Vagina (tissue), 2 donors: ENCODE measurements around the gene NDUFV3. TPM values are rescaled to one million over a fixed set of nuclear protein-coding genes. Genes with fewer than 3 reads are reported as not detected.

Source experiments
- DNase-seq, 2 donors: peaks; one replicate each; pipeline ENCODE4 v3.0.0-alpha.2; 2017; ENCODE audit errors: extremely low spot score in 2 of 2
- H3K27ac ChIP-seq: fragments of 200-600 bp; sonication (generic); one replicate; pipeline ENCODE4 v1.5.1; 2019
- H3K27me3 ChIP-seq: fragments of 200-600 bp; sonication (generic); one replicate; pipeline ENCODE4 v1.5.1; 2019
- H3K36me3 ChIP-seq, 2 donors: fragments of 200-600 bp; sonication (generic); one replicate each; pipeline ENCODE4 v1.5.1; 2017 to 2019
- H3K4me1 ChIP-seq: fragments of 200-600 bp; sonication (generic); one replicate; pipeline ENCODE4 v1.5.1; 2019
- H3K4me3 ChIP-seq, 2 donors: fragments of 200-600 bp; sonication (generic); 1 replicate in 1 of 2; 2 replicates in 1 of 2; pipeline ENCODE4 v1.5.1; 2016 to 2019
- H3K9me3 ChIP-seq: fragments of 200-600 bp; sonication (generic); one replicate; pipeline ENCODE4 v1.5.1; 2019
- POLR2A ChIP-seq, 2 donors: fragments of 450-650 bp; IDR thresholded peaks; one replicate each; pipeline ENCODE4 v1.6.1; 2017; ENCODE audit warnings: antibody characterized with exemption in 2 of 2, mild to moderate bottlenecking in 2 of 2, moderate library complexity in 2 of 2
- POLR2AphosphoS5 ChIP-seq, 2 donors: sonication (generic); formaldehyde crosslinking; IDR thresholded peaks; one replicate each; pipeline ENCODE4 v1.9.0; 2017; ENCODE audit warnings: antibody characterized with exemption in 2 of 2, mild to moderate bottlenecking in 2 of 2, low read depth in 1 of 2; ENCODE audit not compliant: insufficient read depth in 1 of 2
- intact Hi-C: fragments of 100-400 bp; cut with DNase I; formaldehyde crosslinking; loops from one replicate; pipeline ENCODE4 v1.15.1; 2023
- total RNA-seq: library from RNA; depleted of rRNA; stranded (reverse); fragments of >200 nt; gene quantifications from one replicate; pipeline ENCODE4 v1.2.3, GENCODE V29; 2016
- TF ChIP-seq, protein P1 (sequence below), 3 experiments: fragments of 450-650 bp in 2 of 3; fragments of 200-600 bp in 1 of 3; sonication (generic) in 1 of 3; IDR thresholded peaks; one replicate each; pipeline ENCODE4 v1.5.1; 2017 to 2019; ENCODE audit warnings: antibody characterized with exemption in 3 of 3, mild to moderate bottlenecking in 2 of 3, moderate library complexity in 2 of 3

Gene NDUFV3
- total RNA-seq, 1 donor from 2014 or later, result 48.4 TPM

DNA sequence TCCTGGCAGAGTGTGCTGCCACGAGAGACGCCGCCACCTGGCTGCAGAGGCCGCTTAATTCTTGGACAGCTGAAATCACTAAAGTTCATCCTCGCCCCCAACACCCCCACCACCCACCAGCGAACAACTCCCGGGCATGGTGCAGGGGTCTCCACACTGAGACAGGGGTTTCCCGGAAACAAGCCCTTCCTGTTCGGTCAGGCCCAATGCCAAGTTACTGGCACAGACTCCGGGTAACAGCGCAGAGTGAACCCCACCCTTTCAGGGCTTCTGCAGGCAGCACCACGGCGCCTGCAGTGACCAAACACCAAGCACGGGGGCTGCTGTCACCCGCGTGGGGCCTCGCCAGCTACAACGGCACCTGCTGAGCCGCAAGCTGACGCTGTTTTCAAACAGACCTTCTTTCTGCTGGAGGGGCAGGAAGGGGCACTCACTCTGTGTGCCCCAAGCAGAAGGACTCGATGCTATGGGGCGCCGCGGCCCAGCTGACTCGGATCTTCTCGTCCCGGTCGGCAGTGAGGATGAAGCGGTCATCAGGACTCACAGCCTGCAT lies 31.2 kb upstream of the NDUFV3 start:
- no peak for DNase-seq
- H3K9me3 ChIP-seq, result no peaks in the 10 kb centered on the region
- no peak overlapping the region for H3K27ac ChIP-seq
- H3K27me3 ChIP-seq, result no peaks in the 10 kb centered on the region
- intact Hi-C loops, result no loop called here
- peaks cover 0 to 63% of the 10 kb centered on the region in 2 donors for H3K36me3 ChIP-seq
- TF ChIP-seq, protein P1, sequence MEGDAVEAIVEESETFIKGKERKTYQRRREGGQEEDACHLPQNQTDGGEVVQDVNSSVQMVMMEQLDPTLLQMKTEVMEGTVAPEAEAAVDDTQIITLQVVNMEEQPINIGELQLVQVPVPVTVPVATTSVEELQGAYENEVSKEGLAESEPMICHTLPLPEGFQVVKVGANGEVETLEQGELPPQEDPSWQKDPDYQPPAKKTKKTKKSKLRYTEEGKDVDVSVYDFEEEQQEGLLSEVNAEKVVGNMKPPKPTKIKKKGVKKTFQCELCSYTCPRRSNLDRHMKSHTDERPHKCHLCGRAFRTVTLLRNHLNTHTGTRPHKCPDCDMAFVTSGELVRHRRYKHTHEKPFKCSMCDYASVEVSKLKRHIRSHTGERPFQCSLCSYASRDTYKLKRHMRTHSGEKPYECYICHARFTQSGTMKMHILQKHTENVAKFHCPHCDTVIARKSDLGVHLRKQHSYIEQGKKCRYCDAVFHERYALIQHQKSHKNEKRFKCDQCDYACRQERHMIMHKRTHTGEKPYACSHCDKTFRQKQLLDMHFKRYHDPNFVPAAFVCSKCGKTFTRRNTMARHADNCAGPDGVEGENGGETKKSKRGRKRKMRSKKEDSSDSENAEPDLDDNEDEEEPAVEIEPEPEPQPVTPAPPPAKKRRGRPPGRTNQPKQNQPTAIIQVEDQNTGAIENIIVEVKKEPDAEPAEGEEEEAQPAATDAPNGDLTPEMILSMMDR (IDR thresholded peaks at IDR 0.05), result no peak
- TF ChIP-seq POLR2AphosphoS5 (IDR thresholded peaks at IDR 0.05; ENCODE audit: insufficient read depth in 1 of 2, low read depth in 1 of 2) (no peak), POLR2A (IDR thresholded peaks at IDR 0.05) (no peak)
- peaks cover 3% of the 10 kb centered on the region for H3K4me1 ChIP-seq
- no peak overlapping the region for H3K4me3 ChIP-seq

DNA sequence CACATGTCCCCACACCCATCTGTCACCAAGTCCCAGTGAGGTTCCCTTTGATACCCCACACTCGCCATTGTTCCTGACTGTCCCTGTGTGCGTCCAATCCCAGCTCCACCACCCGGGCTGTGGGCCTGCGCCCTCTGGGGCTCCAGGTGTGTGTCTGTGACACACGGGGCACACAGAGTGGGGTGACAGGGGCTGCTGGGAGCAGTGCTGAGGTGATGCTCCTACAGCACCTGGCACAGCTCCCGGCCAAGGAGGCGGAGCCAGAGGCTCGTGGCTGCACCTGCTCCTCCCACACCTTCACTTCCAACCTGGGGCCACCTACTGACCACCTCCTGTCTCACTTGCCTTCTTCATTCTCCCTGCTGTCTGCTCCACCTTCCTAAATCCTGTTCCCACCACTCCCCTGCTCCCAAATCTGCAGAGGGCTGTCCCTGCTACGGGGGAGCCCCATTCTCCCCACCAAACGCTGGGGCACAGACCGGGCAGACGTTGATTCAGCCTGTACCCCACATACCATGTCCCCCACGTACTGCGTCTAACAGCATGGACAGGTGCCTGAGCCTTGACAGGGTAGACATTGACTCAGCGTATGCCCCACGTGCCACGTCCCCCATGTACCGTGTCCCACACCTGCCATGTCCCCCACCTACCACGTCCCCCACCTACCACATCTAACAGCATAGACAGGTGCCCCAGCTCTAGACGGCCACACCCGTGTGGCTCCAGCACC lies 30.2 kb upstream of the NDUFV3 start:
- Histone ChIP-seq H3K4me1 (peaks cover 3% of the 10 kb centered on the region), H3K4me3 (no peak overlapping the region), H3K27ac (no peak overlapping the region), H3K9me3 (no peaks in the 10 kb centered on the region), H3K27me3 (no peaks in the 10 kb centered on the region), H3K36me3 (peaks cover 0 to 55% of the 10 kb centered on the region in 2 donors)
- no peak for DNase-seq
- TF ChIP-seq, protein P1 (IDR thresholded peaks at IDR 0.05), result no peak
- intact Hi-C loops, result no loop called here

DNA sequence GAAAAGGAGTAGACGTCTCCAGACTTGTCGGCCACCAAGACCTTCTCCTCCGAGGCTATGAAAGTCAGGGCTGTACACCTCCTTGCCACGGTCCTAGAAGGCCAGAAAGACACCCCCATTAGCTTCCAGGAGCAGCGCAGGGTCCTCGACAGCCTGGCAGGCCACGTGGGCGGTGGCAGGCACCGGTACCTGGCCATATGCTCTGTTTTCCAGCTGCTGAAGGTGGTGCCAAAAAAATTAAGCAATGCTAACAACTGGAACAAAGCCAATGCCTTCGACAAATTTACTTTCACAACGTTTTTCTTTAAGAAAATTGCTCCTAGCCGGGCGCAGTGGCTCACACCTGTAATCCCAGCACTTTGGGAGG lies 29.6 kb upstream of the NDUFV3 start:
- intact Hi-C loops, result no loop called here
- Histone ChIP-seq H3K27ac (no peak overlapping the region), H3K4me3 (no peak overlapping the region), H3K27me3 (no peaks in the 10 kb centered on the region), H3K36me3 (peaks cover 0 to 50% of the 10 kb centered on the region in 2 donors), H3K4me1 (peaks cover 3% of the 10 kb centered on the region), H3K9me3 (no peaks in the 10 kb centered on the region)
- TF ChIP-seq, protein P1 (IDR thresholded peaks at IDR 0.05), result no peak
- TF ChIP-seq POLR2A (IDR thresholded peaks at IDR 0.05) (no peak), POLR2AphosphoS5 (IDR thresholded peaks at IDR 0.05; ENCODE audit: insufficient read depth in 1 of 2, low read depth in 1 of 2) (no peak)
- DNase-seq, result no peak

DNA sequence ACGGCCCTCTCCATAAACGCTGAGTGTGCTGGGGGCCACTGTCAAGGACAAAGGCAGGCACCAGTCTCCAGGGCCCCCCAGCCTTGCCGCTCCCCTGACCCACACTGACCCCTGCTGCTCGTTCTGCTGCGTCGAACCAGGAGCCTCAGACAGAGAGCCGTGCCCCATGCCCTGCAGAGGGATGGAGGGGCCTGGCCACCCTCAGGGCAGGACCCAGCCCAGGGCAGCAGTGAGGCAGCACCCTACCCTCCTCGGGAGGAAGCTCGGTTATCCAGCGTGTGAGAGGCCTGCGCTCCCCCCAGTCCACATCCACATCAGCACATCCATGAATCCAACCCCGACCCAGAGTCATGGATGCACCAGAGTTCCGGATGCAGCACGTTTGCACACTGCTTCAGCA lies 28.8 kb upstream of the NDUFV3 start:
- intact Hi-C loops, result no loop called here
- TF ChIP-seq, protein P1 (IDR thresholded peaks at IDR 0.05), result no peak
- no peak for TF ChIP-seq POLR2AphosphoS5 (IDR thresholded peaks at IDR 0.05; ENCODE audit: insufficient read depth in 1 of 2, low read depth in 1 of 2)
- TF ChIP-seq POLR2A (IDR thresholded peaks at IDR 0.05), result no peak
- Histone ChIP-seq H3K9me3 (no peaks in the 10 kb centered on the region), H3K27ac (no peak overlapping the region), H3K4me3 (no peak overlapping the region), H3K36me3 (peaks cover 0 to 50% of the 10 kb centered on the region in 2 donors), H3K27me3 (no peaks in the 10 kb centered on the region), H3K4me1 (peaks cover 3% of the 10 kb centered on the region)
- DNase-seq, result no peak
